ENCODE results near the gene PRLHR.

PRLHR gene

DNA sequence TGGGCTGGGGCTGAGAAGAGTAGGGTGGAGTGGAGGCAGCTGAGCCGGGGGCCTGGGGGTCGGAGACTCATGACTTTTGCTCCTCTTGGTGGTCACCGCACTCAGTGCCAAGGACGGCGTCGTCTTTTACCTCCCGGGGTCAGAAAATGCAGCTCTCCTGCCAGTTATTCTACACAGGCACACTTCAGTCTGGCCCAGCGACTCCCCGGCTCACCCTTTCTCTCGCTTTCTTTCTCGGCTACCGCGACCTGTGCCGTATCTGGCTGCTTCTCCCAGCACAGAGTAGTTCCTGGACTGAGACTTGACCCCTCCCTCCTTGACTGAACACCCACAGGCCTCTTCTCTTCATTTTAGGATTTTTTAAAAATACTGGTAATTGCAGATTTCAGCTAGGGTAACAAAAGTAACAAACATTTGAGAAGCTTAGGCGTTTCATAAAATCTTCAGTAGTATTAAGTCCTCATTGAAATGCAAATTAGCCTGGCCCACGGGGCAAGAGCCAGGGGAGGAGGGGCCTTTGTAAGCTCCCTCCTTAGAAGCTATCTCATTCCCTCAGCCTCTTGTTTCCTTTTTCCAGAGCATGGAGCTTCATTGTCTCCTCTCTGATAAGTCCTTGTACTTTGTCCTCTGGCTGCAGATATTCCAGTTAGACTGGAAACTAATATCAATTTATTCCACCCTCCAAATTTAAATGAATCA is 1.1 kb upstream of the PRLHR start:
- TF ChIP-seq, protein P1, sequence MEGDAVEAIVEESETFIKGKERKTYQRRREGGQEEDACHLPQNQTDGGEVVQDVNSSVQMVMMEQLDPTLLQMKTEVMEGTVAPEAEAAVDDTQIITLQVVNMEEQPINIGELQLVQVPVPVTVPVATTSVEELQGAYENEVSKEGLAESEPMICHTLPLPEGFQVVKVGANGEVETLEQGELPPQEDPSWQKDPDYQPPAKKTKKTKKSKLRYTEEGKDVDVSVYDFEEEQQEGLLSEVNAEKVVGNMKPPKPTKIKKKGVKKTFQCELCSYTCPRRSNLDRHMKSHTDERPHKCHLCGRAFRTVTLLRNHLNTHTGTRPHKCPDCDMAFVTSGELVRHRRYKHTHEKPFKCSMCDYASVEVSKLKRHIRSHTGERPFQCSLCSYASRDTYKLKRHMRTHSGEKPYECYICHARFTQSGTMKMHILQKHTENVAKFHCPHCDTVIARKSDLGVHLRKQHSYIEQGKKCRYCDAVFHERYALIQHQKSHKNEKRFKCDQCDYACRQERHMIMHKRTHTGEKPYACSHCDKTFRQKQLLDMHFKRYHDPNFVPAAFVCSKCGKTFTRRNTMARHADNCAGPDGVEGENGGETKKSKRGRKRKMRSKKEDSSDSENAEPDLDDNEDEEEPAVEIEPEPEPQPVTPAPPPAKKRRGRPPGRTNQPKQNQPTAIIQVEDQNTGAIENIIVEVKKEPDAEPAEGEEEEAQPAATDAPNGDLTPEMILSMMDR (IDR thresholded peaks at IDR 0.05; ENCODE audit: extremely low read depth, missing control alignments), result no peak
- no peak for DNase-seq (ENCODE audit: low spot score)

DNA sequence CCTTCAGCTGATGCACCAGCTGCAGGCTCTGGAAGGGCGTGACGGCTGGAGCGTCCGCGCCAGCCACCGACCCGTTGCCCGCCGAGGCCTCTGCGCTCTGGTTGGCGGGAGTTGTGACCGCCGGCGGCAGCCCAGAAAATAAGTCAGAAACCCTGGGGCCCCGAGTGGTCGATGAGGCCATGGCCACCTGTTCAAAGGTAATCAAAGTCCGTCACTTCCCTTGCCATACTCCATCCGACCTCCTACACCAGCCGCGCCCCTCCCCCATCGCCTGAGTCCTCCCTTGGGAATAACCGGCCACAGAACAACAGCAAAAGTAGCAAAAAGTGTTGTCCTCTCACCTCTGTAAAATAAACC is 406 bp downstream of the PRLHR start:
- TF ChIP-seq, protein P1 (IDR thresholded peaks at IDR 0.05; ENCODE audit: extremely low read depth, missing control alignments), result no peak
- no peak for DNase-seq (ENCODE audit: low spot score)

DNA sequence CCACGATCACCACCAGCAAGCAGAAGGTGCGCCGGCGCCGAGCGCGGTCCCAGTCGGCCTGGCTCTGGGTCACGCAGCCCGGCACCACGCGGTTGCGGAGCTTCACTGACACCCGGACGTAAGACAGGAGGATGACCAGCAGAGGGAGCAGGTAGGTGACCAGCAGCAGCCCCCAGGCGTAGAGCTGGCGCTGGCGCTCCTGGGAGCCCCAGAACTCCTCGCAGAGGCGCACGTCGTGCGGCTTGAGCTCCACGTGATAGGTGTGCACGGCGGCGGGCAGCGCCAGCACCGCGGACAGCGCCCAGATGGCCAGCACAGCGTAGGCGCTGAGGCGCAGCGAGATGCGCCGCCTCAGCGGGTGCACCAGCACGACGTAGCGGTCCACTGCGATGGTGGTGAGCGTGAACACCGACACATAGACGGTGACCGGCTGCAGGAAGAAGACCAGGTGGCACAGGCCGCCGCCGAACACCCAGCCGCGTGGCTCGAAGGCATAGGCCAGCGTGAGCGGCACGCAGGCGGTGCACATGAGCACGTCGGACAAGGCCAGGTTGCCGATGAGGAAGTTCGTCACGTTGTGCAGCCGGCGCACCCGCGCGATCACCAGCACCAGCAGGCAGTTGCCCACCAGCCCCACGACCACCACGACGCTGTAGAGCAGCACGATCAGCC is 920 bp downstream of the PRLHR start:
- peak; percentile 67 for DNase-seq (ENCODE audit: low spot score)
- TF ChIP-seq, protein P1 (IDR thresholded peaks at IDR 0.05; ENCODE audit: extremely low read depth, missing control alignments), result peak; percentile 8

DNA sequence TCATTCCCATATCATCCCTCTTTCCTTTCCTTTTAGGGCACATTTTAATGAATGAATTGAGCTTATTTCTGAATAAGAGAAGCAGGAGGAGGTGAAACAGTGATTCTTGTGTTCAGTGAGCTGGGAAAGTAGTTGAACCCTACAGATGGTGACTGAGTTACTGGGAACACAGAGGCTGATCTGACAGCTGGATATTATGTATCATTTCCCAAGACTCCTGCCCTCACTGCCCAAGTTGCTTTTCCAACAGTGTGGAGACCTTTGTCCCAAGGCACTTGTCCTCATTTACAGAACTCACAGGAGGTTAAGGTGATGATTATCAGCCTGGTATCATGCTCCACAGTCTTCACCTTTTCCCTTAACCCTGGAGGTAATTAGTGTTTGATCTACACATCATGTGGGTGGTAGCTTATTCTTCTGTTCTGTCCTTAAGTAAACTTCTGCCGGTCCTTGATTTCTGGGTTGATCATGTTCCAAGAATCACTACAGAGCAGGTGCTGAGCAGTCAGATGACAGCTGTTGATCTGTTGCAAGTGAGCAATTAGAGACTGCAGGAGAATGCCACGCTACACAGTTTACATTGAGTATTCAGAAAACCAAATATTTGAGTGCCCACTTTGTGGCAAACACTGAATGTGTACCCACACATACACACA is 2.6 kb downstream of the PRLHR start:
- DNase-seq (ENCODE audit: low spot score), result no peak
- TF ChIP-seq, protein P1 (IDR thresholded peaks at IDR 0.05; ENCODE audit: extremely low read depth, missing control alignments), result no peak

DNA sequence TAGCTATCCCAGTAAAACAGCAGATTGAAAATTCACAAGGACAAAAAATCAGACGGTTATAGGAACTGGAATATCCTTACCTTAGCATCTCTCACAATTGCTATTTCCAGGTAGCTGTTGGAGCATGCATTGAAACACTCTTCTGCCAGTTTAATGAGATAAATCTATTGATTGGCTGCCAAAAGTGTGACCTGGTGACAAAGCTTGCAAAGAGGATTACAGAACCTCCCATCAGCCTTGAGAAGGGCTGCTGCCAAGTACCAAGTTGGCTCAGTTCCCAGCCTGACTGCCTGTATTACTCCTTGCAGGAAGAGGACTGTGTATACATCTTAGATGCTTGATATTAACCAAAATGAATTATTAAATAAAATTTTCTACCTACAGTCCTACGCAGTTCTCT is 5.1 kb downstream of the PRLHR start:
- TF ChIP-seq, protein P1 (IDR thresholded peaks at IDR 0.05; ENCODE audit: extremely low read depth, missing control alignments), result no peak

DNA sequence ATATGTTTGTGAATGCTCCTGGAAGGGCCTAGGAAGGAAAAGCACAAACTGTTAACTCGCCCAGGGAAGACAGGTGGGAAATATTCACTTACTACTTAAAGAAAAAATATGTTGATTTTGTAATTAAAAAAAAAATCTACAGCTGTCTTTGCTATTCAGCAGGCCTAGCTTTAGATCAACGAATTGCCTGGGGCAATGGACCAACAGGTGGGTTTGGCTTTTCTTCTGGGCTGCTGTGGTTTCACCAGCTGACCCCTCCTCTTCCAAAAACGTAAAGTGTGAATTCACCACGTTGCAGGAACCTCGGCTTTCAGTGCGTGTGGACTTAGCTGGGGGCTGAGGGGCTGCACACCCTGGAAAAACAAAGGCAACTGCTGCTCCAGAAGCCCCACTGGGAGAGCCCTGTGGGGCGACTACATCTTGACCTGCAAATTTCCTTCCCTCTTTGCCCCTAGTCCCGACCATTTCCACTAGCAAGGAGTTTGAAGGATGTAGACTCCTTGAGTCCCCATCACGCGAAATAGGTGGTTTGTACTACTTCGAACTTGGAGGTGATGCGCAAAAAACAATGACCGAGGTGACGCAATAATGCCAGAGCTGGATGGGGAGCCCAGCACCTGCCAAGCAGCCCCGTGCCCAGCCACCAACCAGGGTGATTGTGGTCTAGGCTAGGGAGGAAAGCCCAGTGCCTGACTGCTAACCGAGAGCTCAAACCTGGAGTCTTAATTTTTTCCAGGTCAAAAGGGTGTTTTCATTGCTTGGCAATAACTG is 7.4 kb downstream of the PRLHR start:
- TF ChIP-seq, protein P1 (IDR thresholded peaks at IDR 0.05; ENCODE audit: extremely low read depth, missing control alignments), result no peak
- DNase-seq (ENCODE audit: low spot score), result no peak

More for the DNA sequence above, 5.1 kb downstream of the PRLHR start:
- DNase-seq (ENCODE audit: low spot score), result no peak

All from GM20000 (cell line).